ENCODE measurements around the gene CACNA2D4. TPM values are rescaled to one million over a fixed set of nuclear protein-coding genes. Genes with fewer than 3 reads are reported as not detected.

Gene CACNA2D4
- total RNA-seq, 1 experiment from 2014 or later: 1.7 TPM

DNA sequence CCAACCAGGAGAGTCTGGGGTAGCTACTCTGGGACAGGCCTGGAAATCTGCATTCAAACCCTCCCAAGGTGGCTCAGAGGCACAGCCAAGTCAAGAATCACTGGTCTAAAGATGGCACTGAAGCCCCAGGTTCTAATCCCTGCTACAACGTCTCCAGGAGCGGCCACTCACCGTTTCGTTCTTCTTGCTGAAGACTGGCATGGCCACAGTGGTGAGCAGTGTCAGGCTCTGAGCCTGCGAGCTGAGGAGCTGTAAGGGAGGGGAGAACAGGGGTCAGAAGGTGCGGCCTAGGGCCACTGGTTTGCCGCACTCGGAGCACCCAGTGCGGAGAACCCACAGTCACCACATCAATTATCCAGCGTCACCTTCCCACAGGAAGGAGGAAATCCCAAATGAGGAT lies 38.8 kb downstream of the CACNA2D4 start:
- DNase-seq (ENCODE audit: low read depth, low spot score) (no peak), ATAC-seq (no peak)
- Histone ChIP-seq H3K36me3 (ENCODE audit: control insufficient read depth in 1 of 2, insufficient read depth in 2 of 2, low read length in 2 of 2) (no peaks in the 10 kb centered on the region), H2AFZ (ENCODE audit: low read depth, low read length, poor library complexity, severe bottlenecking) (no peak overlapping the region), H4K20me1 (ENCODE audit: insufficient read depth) (no peaks in the 10 kb centered on the region), H3K9me2 (ENCODE audit: insufficient read depth) (no peaks in the 10 kb centered on the region), H3K9ac (ENCODE audit: low read length) (no peak overlapping the region), H3K27ac (ENCODE audit: low read depth, low read length) (no peak overlapping the region), H3K4me1 (ENCODE audit: control insufficient read depth in 1 of 2, insufficient read depth in 2 of 2, low read length in 2 of 2) (no peaks in the 10 kb centered on the region), H3K79me2 (ENCODE audit: insufficient read depth, low read length) (no peaks in the 10 kb centered on the region), H3K4me3 (replicated peaks in 1 of 2; ENCODE audit: low read depth in 1 of 2, low read length in 2 of 2) (no peak overlapping the region), H3K27me3 (ENCODE audit: insufficient read depth, low read length) (peaks cover 14% of the 10 kb centered on the region; the same call in 1 of the 2 replicates), H3K9me3 (ENCODE audit: control insufficient read depth in 1 of 2, insufficient read depth in 1 of 2, low read depth in 1 of 2, low read length in 2 of 2) (no peaks in the 10 kb centered on the region), H3K4me2 (ENCODE audit: low read length) (no peak overlapping the region)
- ChIA-PET CTCF (no interaction called here), POLR2A (no interaction called here), RAD21 (ENCODE audit: low non-redundant PET in 1 of 2, low total read pairs in 2 of 2, uncharacterized antibody in 2 of 2, unreplicated experiment in 2 of 2) (no interaction called here)
- intact Hi-C loops (cut with micrococcal nuclease): no loop called here
- TF ChIP-seq ZNF274 (IDR thresholded peaks at IDR 0.05; ENCODE audit: low read depth, low read length) (no peak), YY1 (IDR thresholded peaks at IDR 0.05; ENCODE audit: extremely low read depth, insufficient replicate concordance, low read depth, low read length) (no peak), FOSL1 (IDR thresholded peaks at IDR 0.05; ENCODE audit: low read depth) (no peak), REST (IDR thresholded peaks at IDR 0.05; ENCODE audit: low read depth) (no peak), EZH2 (IDR thresholded peaks at IDR 0.05) (no peak), POLR2A (IDR thresholded peaks at IDR 0.05; ENCODE audit: borderline replicate concordance, extremely low read depth, insufficient read depth, insufficient read length) (no peak), TCF7L2 (IDR thresholded peaks at IDR 0.05; ENCODE audit: borderline replicate concordance, extremely low read depth, insufficient read depth, insufficient read length) (no peak), CEBPB (IDR thresholded peaks at IDR 0.05; ENCODE audit: low read depth) (no peak), CBX3 (IDR thresholded peaks at IDR 0.05; ENCODE audit: low read depth) (no peak), CTCF (IDR thresholded peaks at IDR 0.05 in 2 of 3, conservative IDR thresholded peaks at IDR 0.05 in 1 of 3; ENCODE audit: borderline replicate concordance in 1 of 3, insufficient read depth in 1 of 3, low read depth in 2 of 3, low read length in 2 of 3) (no peak), JUND (IDR thresholded peaks at IDR 0.05) (no peak), SP1 (IDR thresholded peaks at IDR 0.05; ENCODE audit: low read depth) (no peak), ELF1 (IDR thresholded peaks at IDR 0.05; ENCODE audit: borderline replicate concordance, low read depth) (no peak), MAX (IDR thresholded peaks at IDR 0.05) (no peak)
- no TSS peak for BruUV-seq (replicated peaks)
